Activated CD4-positive, alpha-beta T cell treated with anti-CD3 and anti-CD28 coated beads for 48 hours (primary cell): ENCODE data around the gene CFAP77.

Experiments used
- DNase-seq: peaks from one replicate; pipeline ENCODE4 v3.0.0-alpha.2; 2020

Gene CFAP77

GRCh38 chr9:132584601-132585560, 174.9 kb downstream of the CFAP77 start:
- no peak for DNase-seq

DNA sequence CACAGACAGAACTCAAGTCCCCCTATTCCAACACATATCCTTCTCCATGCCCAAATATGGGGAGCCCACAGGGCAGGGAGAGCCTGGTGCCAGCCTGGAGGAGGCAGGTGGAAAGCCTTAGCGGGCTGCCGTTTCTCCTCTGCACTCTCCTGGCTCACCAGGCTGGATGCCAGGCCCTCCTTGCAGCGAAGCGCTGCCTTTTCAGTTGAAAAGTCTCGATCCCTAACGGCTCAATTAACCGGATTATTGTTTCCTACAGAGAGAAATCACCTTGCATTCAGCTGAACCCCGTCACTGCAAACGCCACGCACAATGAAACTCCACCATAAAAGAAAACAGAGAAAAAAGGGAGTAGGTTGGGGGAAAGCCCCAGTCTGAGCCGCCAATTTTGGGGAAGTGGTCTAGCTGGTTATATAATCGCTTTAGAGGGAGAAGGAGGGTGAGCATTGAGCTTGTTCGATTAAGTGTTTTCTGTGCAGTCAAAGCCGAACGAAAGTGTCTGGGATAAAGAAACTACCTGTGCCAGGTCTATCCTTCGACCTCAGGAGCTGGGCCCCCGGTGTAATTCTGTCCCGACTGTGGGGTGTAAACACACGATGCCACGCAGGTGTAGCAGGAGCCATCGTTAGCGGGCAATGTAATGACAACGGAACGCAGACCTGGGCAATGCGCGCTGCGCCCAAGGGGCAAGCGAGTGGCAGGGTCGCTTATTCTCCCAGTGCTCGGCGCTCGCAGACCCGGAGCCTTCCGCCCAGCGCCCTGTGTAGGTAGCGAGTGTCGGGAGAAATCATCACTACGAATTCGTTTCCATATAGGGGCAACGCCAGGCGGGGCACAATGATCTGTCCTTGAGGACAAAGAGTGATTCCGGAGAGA, 176.2 kb downstream of the CFAP77 start:
- DNase-seq, result no peak

DNA sequence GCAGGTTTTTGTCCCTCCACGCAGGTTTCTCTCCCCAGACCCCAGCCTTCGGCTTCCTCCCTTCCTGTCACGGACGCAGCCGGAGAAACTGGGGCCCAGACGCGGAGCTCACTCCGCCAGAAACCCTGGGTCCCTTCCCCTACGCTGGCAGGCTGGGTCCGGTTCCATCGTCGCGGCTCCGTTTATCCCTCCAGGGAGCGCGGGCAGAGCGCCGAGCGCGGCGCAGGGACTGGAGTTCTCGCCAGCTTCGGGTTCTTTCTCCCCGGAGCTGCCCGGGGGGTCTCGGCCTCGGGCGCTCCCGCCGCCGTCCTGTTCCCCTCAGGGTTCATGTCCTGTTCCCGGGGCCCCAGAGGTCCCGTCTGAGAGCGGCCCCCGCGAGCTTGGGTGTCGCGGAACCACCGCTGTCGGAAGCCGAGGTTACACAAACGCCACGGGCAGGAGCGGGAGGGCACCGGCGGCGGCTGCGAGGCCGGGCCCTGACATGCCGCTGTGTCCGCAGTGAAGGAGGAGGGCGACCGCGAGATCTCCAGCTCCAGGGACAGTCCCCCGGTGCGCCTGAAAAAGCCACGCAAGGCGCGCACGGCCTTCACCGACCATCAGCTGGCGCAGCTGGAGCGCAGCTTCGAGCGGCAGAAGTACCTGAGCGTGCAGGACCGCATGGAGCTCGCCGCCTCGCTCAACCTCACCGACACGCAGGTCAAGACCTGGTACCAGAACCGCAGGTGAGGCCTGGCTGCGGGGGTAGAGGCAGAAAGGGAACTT, 177.0 kb downstream of the CFAP77 start:
- no peak for DNase-seq

- no peak for DNase-seq
Observed at GRCh38 chr9:132587592-132587955, 177.6 kb downstream of the CFAP77 start.

DNA sequence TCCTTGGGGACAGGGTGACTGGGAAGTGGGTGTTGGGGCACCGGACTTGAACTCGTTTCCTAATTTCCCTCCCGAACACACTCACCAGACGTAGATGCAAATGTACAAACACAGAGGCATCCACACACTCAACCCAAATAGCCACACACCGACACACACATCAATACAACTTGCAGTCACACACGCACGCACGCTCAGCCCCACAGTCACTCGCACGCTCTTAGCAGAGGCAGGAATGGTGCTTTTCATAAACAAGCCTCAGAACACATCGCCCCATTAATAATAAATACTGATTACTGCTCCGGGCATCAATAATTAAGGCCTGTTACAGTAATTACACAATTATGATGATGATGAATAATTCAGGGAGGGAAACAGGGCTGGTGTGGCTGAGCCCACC, 178.1 kb downstream of the CFAP77 start:
- no peak for DNase-seq

- DNase-seq, result no peak
Observed at GRCh38 chr9:132588501-132589147, 178.6 kb downstream of the CFAP77 start.

DNA sequence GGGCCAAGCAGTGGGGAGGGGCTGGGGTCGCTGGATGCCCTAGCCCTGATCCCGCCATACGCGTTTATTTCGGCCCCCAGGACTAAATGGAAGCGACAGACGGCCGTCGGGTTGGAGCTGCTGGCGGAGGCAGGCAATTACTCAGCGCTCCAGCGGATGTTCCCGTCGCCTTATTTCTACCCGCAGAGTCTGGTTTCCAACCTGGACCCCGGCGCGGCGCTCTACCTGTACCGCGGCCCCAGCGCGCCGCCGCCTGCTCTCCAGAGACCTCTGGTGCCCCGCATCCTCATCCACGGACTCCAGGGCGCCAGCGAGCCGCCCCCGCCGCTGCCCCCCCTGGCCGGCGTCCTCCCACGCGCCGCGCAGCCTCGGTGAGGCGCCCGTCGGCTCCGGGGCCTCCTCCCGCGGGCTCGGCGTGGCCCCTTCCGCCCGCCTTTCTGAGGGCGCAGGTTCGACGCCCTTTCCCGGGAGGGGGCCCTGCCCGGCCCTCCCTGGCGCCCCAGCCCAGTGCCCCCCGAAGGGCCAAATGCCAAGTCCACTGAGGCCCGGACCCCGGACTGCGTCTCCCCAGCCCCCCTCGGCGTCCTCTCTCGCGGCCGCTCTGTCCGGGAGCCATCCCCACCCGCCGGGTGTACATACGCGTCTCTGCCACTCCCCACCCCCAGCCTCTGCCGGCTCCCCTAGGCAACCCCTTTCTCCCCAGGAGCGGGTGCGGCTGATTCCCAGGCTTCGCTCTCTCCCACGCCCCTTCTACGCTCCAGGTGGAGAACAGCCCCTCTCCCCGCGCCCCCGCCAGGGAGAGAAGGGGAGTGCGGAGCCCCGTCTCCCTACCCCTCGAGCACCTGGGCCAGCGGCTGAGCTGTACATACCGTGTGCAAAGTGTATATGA, 179.4 kb downstream of the CFAP77 start:
- DNase-seq, result no peak

GRCh38 chr9:132590037-132590317, 180.0 kb downstream of the CFAP77 start:
- DNase-seq, result no peak

DNA sequence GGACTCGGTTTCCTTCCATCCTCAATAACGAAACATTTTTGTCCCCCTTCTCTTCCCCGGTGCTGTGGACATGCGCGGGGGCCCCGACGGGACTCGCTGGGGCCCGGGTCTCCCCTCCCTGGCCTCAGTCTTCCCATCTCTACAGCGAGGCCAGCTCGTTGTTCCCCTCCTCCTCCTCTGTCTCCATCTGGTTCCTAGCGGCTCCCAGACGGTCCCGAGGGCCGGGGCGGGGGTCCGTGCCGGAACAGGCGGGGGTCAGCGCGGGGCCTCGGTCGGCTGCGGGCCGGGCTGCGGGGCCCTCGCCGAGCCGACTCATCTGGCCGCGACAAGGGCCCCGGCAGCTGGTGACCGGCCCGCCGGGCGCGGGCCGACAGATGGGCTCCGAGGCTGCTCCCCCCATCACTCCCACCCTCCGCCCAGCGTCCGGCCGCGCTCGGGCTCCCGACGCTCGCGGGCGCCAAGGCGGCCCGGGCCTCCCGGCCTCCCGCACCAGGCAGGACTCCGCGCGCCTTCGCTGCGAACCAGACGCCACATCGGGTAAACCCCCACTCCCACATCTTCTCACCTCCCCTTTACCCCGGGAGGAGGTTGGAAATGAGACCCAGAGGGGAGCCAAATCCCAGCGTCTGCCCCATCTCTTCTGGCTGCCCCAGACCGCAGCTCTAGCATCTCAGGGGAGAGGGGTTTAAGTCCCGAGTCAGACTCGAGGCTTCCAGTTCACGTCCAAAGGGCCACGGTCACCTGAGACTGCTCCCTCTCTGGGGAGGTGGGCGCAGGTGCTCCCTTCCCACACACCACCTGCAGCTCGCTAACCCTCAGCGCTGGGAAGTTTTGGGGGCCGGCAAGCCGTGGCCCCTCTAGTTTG, 180.5 kb downstream of the CFAP77 start:
- no peak for DNase-seq

DNA sequence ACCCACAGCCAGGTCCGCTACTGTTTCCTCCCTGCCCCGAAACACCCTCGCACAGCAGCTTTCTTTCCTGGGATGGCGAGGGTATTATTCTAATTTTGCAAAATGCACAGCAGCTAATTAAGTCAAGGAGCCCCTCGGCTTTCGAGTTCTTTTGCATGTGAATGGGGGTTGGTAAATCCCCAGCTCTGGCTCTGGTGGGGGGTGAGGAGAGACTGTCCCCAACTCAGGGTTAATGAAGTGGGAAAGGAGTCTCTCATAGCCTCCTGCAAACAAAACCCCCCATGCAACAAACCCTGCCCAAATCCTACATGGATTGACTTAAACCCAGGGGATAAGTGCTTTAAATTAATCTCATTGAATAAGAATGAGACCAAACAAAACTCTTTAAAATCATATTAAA, 181.2 kb downstream of the CFAP77 start:
- DNase-seq, result no peak

- no peak for DNase-seq
Observed at GRCh38 chr9:132591751-132592314, 181.8 kb downstream of the CFAP77 start.

GRCh38 chr9:132592451-132592850, 182.4 kb downstream of the CFAP77 start:
- no peak for DNase-seq

DNA sequence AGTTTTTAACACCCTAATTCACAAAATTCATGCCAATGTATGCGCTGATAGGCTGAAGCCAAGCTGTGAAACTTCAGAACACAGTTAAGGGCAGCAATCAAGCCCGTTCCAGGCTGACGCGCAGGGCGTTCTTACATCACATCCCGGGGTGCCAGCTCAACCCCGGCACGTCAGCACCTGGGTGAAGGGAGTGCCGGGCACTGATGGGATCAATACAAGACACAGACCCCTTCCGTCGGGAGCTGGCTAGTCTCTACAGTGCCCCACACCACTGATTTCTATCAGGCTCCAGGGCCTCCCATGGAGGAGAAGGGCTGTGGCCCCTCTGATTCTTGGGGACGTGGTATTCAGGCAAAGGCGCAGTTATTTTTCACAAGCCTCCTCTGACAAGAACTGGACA, 184.4 kb downstream of the CFAP77 start:
- DNase-seq, result no peak

- no peak for DNase-seq
Observed at GRCh38 chr9:132595319-132595718, 185.3 kb downstream of the CFAP77 start.

- no peak for DNase-seq
Observed at GRCh38 chr9:132596200-132596599, 186.2 kb downstream of the CFAP77 start.

- no peak for DNase-seq
Observed at GRCh38 chr9:132597073-132597775, 187.2 kb downstream of the CFAP77 start.

DNA sequence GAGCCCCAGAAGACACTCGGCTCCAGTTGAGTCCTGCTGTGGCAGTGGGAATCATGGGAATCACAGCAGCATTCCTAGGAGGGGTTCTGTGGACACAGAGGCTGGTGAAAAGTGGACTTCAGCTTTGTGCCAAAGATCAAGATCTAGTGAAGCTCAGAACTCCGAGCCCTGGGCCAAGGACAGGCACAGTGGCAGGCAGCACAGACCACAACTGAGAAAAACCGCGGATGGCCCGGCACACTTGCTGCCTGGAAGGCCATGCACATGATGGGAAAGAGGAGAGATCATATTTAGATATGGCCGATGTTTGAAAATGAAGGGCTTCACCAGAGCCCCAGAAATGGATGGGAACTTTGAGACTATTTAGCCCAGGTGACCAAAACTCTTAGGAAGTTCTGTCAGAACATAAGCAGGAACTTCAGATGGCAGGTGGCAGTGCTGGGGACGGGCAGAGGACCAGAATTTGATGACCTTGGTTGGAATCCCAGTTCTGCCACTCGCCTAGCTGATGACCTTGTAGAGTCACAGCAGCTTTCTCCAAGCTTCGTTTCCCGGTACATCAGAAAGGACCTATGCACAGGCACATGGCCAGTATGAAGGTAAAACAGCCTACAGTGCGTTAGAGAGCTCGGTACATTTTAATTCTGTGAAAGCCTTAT, 190.4 kb downstream of the CFAP77 start:
- no peak for DNase-seq

DNA sequence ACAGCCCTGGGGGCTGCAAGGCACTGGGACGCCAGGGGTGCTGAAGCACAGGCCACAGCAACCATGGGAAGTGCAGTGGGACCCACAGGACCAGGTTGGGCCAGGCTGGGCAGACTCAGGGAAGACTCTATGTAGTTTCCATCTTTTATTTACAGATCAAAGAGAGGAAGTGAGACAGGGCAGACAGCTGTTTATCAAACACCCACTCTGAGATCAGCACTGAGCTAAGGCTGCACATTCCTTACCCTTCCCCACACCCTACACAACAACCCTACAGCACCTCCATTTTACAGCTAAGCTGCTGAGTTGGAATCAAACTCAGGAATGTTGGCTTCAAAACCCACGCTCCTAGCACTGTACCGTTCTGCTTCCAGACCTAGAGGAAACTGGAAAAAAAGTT, 192.2 kb downstream of the CFAP77 start:
- no peak for DNase-seq

DNA sequence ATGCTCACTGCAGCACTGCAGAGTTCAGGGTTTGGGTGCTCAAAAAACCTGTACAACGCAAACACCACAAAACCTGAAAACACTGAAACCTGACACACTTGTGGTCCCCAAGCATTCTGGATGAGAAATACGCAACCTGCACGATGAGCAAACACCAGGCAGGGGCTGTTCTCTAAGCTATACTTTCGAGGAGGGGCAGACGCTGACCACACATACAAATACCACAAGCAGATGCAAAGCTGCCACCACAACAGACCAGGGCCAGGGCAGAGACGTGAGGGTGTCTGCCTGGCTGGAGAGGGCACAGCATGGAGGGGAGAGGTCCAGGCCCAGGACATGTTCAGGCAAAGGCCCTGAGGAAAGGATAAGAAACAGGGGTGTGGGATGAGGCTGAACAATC, 195.4 kb downstream of the CFAP77 start:
- no peak for DNase-seq
